Right renal pelvis (tissue), 4 donors: ENCODE data around the gene KRABD2.
"Not testable (repeated sequence)": the region's sequence is repeated elsewhere in the genome, so short reads cannot be mapped to it uniquely, and the experiment has no call there.

Experiments
- DNase-seq, 4 donors: peaks; one replicate each; pipeline ENCODE4 v3.0.0-alpha.2; 2013; ENCODE audit warnings: low read depth in 4 of 4, low spot score in 3 of 4, missing footprints in 1 of 4

Gene KRABD2

DNA sequence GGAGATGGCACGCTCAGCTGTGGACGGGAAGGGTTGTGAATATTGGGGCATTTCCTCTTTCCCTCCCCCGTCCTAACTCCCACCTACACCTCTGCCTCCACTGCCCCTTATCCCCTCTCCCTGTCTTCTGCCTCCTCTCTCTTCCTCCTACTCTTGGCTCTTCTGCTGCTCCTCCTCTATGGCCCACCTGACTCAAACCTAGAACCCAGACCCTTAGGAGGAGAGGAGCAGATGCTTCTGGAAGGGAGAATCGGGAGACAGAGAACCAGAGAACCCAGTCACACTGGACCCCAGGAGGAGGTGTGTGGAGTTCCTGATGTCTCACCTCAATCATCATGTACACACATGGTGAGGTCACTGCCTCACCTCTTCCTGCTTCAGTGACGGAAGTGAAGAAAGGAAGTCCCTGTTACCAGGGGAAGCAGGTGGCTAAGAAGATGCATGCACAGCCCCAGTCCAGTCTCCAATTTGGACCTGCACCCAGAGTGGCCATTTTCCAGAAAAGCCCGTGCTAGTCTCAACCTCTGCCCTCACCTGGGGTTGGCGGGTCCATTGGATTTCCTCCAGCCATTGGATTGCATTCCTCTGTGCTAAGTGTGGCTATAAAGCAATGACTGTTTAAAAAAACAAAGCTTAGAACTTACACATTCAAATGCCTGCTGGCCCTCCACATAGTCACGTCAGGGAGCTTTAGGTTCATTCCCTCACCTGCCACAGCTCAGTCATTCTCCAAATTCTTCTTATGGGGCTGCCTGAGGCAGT, 17.1 kb upstream of the KRABD2 start:
- DNase-seq = no peak

DNA sequence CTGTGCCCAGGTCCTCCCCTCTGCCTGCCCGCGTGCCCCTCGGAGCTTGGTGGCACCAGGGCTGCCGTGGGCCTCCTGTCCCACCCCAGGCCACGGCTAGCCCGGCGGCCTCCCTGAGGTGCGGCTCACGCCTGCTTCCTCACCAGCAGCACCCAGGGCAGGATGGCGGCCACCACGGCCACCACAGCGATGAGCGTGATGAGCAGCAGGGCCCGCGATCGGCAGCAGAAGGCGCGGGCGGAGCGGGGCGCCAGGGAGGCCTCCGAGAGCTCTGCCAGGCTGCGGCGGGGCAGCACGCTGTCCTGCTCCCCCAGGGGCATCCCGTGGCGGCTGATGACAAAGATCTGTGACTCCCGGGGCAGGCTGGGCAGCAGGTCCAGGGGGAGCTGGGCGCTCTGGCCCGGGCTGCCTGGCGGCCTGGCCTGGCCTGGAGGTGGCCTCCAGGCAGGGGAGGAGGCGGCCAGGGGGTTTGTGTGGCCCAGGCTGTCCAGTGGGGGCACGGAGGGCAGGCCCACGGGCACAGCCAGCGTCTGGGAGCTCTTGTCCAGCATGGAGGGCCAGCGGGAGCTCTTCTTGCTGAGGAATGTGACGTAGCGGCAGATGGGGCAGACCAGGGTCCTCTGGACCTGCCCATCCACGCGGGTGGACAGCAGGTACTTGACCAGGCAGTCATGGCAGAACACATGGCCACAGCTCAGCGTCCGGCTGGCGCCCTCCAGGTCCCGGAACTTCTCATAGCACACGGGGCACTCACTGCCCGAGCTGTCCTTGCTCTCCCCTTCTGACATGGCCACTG, 16.4 kb upstream of the KRABD2 start:
- DNase-seq = no peak

DNA sequence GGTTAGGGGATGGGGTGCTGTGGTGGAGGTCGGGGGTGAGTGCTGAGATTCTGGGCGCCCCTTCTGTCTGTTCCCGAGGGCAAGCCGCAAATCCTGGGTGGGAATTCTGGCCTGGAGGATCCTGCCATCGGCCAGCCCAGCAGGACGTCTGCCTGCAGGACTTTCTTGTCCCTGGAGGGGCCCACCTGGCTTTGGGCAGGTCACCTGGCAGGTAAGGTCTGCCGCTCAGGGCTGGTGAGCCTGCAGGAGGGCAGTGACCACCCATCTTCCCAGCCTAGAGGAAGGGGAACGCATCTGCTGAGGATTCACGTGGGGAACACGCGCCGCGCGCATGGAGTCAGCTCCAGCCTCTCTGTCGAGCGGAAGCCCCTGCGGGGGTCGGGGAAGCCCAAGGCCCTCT, 15.8 kb upstream of the KRABD2 start:
- DNase-seq = no peak

DNA sequence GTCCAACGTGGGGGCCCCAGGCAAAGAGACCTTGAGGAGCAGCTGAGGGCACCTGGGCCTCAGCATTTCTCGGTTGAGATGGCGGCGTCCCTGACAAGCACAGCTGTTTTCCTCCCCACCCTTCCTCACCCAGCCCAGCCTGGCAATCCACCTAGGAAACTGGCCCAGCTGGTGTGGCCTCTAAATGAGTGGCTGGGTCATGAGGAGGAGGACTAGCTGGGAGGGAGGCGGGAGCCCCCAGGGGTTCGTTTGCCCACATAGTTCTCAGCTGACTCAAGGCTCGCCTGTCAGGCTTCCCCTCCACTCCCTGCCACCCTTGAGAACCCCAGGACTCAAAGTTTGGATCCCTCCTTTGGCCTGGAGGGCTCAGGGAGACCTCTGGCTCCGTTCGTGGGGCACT, 15.2 kb upstream of the KRABD2 start:
- DNase-seq = no peak

DNA sequence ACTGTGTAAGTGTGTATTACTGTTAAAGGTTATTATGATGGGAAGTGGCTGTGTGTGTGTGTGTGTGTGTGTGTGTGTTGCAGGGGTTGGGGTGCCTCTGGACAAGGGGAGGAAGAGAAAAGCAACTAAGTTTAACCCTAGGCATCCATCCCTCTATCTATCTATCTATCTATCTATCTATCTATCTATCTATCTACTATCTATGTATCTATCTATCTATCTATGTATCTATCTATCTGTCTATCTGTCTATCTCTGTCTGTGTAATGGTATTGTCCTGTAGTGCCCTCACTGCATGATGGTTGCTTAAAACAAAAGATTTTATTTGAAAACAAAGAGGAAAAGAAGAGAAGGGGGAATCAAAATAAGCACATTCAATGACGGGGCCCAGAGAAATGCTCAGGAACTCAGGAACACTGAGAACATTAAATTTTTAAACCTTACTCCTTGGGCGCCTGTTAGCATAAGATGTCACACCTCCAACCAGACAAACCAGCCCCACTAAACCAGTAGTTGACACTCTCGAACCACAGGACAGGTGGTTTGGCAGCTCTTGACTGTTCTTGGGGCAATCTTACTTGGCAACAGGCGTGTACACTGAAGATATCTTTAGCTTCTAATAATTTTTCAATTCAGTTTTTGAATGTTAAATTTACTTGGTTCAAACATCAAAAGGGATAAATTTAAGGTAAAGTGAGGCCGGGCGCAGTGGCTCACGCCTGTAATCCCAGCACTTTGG, 11.6 kb upstream of the KRABD2 start:
- no peak for DNase-seq

DNA sequence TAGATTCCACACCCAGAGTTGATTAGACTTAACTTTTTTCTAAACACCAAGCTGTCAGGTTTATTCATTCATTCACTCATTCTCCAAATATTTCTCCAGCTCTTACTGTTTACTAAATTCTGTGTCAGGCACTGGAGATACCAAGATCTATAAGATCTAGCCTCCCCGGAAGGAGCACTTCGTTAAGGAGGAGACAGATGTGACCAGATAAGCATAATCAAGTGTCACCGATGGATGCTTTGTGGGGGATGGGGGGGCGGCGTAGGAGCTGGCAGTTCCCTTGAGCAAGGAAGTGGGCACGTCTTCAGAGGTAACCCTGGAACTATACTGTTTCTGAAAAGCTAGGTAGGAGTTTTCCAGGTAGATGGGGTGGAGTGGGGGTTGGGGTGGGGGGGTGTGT, 10.3 kb upstream of the KRABD2 start:
- no peak for DNase-seq

DNA sequence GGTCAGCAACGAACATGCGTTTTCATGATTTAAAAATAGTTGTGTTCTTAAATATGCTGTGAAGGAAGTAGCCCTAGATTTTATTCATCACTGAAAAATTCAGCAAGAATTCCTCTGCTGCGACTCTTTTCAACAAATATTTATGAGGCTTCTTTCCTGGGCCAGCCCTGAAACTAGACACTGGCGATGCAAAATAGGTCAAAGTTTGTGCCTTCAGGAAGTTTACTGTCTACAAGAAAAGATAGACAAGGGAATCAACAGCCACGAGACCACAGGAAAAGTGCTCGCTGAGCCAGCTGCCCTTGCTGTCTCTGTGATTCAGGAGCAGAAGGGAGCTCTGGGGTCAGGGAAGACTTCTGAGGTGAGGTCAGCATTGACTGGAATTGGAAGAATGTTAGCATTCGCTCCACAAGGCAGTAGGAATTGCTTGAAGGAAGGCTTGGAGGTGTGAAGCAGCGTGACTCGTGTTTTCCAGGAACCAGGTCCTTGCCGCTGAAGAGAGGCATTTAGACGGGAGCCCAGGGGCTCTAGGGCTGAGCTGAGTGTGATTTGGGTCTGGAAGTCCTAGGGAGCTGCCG, 8.4 kb upstream of the KRABD2 start:
- DNase-seq = no peak

DNA sequence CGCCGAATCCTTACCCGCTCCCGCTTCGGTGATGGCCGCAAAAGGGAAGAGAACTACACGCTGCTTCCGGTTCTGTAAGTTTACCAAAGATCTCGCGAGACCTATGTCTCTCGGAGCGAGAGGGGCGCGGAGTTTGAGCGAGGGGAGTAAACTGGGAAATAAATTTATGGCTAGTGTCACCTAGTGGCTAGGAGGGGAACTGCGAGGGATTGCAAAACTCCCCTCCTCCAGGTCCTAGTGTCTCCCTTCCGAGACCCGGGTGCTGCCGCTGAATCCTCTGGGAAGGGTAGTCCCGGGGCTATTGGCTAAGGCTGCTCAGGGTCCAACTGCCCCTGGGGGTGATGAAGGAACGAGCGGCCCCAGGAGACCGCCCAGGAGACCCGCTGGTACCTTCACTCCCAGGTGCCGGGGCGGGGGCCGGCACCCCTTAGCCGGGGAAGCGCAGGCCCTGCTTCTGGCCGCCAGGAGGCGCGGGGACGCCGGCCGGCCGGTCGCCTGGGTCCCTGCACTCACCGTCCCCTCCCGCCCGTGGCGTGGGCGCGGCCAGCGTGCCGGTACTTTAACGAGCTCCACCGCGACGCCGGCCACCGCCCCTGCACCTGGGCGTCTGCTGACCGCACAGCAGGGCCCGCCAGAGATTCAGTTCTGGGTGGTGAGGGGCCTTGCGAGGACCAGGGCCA, 6.8 kb upstream of the KRABD2 start, which contains the start of gene RPL26:
TSS of gene RPL26 (minus strand) at position 51 of the 680 bp plus-strand sequence. CDS start 883 bp downstream, outside the sequence.
- peak; percentile 94 to 99 (median 98) for DNase-seq

DNA sequence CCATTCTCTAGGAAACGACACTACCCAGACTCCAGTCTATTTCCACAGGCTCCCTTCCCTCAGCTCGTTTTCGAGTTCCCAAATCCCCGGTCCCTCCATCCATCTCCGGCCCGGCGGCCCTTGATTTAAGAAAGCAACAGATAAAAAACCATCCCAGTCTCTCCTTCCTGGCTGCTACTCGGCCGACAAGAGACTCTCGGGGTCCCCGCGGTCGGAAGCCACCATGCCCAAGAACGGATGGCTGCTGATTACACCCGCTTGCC, 6.3 kb upstream of the KRABD2 start:
- DNase-seq = no peak

DNA sequence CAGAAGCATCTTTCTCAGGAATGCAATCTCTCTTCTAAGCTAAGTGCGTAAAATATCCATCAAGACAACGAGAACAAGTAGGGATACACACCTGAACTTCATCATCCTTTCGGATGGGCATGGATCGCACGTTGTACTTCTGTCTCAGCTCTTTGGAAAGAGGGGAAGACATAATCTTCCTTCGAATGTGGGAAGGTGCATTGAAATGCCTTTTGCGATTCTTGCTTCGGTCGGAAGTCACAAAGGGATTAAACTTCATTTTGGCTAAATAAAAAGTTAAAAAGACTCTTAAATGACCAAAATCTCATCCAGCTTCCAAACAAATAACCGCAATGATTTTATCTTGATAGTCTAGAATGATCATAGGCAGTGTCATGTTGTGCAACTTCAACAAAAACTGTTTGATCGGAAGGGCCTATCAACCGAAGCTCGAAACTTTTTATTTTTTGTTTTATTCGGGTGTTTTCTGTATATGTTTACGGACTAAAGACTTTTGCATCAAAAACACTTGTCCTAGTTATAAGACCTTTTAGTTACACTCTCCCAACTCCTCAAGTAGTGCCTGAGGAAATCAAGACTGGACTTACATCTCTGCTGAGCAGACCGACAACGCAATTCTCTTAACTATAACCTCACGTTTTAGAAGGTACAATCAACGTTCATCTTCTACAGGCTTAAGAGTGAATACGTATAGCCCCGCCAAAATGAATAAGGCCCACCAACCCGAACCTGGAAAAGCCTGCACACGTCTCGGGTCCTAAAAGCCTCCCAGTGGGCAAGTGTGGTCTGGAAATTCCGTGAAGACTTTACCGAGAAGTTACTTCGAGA, 5.8 kb upstream of the KRABD2 start:
- DNase-seq = no peak

DNA sequence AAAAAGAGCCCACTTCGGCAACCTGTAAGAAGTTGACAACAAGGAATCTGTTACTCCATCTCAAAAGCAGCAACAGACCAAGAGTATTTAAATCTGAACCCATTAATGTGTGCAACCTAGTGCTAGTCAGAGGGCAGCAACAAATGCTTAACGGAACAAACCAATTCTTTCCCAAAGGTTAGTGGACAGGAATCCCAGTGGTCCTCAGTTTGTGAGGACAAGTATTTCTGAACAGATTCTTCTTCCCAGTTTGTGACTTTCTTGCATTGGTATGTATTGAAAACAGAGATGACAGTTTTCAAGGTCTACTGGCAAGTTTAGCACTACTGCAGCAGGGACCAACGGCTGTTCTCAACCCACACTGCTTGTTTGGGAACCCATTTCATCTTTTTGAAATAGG, 3.5 kb upstream of the KRABD2 start:
- DNase-seq = no peak

DNA sequence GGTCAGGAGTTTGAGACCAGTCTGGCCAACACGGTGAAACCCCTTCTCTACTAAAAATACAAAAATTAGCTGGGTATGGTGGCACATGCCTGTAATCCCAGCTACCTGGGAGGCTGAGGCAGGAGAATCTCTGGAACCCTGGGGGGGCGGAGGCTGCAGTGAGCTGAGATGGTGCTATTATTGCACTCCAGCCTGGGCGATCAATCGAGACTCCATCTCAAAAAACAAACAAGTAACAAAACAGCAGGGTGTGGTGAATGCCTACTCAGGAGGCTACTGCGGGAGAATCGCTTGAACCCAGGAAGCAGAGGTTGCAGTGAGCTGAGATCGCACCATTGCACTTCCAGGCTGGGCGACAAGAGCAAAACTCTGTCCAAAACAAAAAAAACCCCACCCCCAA, 1.6 kb upstream of the KRABD2 start:
- DNase-seq = not testable (repeated sequence)

DNA sequence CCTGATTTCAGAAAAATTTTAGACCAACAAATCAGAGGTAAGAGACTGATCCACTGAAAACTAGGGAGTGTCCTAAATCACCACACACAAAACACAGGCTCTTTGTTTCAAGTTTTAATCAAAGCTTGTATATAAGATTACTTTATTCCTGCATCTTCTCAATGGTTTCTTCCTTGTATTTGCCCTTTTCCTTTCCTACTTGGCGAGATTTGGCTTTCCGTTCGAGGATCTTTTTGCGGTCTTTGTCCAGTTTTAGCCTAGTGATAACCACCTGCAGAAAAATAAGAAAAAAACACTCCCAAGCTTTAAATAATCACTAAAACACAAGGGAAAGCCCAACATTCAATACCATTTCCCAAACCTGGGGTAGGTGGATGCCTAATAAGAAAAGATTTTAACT, 918 bp upstream of the KRABD2 start:
- DNase-seq = no peak

DNA sequence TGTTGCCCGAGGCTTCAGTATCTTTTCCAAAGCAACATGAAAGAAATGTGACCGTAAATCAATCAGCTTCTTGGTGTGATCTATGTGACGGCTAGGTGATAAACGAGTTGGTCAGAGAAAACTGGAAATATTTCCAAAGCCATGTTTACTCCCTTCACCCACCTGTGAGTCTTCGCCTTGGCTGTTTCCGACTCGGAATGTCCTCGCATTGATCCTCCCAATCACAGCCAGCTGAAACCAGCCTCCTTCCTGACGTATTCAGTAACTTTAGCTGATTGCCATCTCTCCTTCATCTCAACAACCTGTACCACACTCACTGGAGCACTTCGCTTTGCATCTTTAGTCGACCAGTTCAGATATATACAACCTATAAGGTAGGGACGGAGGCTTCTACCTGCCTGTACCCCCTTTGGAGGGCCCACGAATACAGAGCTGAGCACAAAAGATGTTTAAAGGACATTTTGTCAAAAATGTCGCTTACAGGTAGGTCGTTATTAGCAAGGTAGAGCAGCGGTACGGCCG, 705 bp downstream of the KRABD2 start:
- peak in 2 of 4 donors; percentile 23 to 38 for DNase-seq

DNA sequence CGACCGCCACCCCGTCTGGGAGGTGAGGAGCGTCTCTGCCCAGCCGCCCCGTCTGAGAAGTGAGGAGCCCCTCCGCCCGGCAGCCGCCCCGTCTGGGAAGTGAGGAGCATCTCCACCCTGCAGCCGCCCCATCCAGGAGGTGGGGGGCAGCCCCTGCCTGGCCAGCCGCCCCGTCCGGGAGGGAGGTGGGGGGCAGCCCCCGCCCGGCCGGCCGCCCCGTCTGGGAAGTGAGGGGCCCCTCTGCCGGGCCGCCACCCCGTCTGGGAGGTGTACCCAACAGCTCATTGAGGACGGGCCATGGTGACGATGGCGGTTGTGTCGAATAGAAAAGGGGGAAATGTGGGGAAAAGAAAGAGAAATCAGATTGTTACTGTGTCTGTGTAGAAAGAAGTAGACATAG, 2.6 kb downstream of the KRABD2 start:
- not testable (repeated sequence) for DNase-seq

DNA sequence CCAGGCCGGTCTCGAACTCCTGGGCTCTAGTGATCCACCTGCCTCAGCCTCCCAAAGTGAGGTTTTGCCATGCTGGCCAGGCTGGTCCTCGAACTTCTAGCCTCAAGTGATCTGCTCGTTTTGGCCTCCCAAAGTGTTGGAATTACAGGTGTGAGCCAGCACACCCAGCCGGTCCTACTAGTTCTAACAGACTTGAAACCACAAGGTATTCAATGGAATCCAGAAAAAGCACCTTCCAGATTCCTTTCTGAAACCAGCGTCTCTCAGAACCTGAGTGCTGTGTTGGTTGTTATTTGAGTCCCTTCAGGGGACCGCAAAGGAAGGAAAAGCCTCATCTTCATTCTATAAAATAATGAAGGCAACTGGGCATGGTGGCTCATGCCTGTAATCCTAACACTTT, 4.1 kb downstream of the KRABD2 start:
- DNase-seq = no peak

DNA sequence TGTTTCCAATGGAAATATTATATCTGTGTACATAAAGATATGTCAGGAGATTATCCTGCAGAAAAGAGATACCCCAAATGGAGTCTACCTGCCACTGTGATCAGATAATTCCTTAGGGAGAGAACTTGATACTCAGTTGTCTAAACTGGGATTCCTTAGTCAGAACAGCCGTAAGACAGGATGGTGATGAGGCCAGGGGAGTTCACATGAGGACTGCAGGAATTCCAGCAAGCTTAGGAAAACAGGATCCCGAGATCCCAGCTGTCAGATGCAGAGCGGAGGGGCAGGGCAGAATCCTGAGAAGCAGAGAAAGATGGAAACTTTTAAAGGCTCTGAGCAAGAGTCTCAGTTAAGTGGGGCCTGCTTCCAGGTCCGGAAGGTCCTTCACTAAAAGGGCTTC, 4.7 kb downstream of the KRABD2 start:
- DNase-seq = no peak

DNA sequence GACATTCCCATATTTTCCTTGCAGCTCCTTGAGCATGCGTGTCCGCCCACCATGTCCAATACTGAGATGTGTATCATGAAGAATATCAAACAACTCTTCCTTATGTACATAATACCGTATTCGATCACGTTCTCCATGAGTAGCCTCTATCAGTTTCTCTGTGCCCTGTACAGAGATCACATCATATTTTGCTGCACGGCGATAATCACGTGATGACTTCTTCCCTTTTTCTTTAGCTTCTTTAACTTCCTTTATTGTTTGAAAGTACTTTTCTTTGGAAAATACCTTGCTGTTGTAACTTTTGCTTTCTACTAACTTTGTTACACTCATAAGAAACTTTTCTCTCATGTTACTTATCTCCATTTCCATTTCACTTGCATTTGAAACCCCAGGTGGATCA, 6.6 kb downstream of the KRABD2 start:
- no peak for DNase-seq

DNA sequence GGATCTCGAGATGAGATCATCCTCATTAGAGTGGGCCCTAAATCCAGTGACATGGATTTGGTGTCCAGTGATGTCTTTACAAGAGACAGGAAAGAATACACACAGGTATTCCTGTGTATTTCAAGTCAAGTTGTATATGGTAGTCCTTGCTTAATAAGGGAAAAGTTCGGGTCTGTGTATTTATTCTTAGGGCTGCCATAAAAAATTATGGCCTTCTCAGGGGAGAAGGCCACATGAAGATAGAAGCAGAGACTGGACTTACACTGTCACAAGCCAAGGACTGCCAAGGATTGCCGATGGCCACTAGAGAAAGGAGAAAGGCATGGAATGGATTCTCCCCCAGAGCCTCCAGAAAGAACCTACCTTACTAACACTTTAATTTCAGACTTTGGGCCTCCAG, 8.3 kb downstream of the KRABD2 start:
- no peak for DNase-seq

DNA sequence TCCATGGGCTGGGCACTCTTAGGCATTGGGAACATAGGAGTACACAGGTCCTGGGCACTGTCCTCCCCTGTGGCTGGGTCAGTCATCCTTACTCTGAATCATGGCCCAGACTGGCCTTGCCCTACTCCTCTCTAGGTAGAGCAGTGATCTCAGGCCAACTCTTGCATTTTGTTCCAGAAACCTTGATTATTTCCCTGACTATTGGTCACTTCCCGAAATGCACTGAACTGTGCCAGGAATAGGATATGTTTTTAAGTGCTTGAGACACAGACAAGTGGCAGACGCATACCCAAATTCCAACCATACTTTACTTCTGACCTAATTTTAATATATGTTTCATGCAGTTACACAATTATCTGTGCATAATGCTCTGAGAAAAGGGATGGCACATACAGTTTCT, 10.3 kb downstream of the KRABD2 start:
- DNase-seq = no peak
